M059J (cell line): Measurements from ENCODE around the gene FBXL3. TPM values are rescaled to one million over a fixed set of nuclear protein-coding genes. Genes with fewer than 3 reads are reported as not detected.
"Not testable (repeated sequence)": the region's sequence is repeated elsewhere in the genome, so short reads cannot be mapped to it uniquely, and the experiment has no call there.

Experiments
- DNase-seq: peaks from one replicate; pipeline ENCODE4 v3.0.0-alpha.2; 2012; ENCODE audit warnings: low read depth
- total RNA-seq: library from RNA; depleted of rRNA; stranded (reverse); fragments of >200 nt; shearing (Covaris generic); gene quantifications from 2 replicates; pipeline ENCODE4 v1.2.3, GENCODE V29; 2014

The FBXL3 gene
- total RNA-seq, 1 experiment from 2014 or later: 27.3 TPM

DNA sequence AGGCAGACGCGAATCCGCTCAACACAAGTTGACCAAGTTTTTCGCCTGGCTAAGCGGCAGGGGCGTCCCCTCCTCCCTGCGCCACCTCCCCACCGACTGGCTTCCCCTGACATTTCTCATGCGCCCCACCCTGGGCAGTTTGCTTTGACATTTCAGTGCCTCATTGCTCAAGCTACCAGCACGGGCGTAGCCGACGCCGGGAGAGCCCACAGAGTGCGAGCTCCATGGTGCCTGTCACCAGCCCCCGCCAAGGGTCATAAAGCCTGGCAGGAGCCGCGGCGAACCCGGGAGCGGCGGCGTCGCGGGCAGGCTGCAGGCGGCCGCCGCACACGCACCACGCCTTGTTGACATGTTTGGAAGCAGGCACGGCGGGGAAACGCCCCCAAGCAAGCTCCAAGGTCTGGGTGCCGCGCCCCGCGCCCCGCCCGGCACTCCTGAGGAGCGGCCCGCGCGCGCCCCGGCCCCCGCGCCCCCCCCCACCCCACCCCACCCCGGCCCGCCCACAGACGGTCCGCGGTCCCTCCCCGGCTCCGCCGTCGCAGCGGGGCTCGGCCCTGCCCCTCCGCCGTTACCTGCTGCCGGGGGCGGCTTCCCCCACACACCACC is 601 bp downstream of the FBXL3 start:
- DNase-seq: peak; percentile 58

DNA sequence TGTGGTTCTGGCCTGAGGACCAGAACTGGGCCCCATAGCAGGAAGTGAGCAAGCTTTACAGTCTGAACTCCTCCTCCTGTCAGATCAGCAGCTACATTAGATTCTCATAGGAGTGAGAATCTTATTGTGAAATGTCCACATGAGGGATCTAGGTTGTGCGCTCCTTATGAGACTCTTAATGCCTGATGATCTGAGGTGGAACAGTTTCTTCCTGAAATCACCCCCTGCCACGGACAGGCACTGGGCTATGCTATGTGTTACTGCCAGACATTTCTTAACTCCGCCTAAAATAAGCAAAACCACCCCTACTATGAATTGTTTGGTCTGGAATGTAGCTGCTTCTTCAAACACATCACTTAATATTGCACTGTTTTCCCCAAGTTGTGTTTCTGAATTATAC is 4.6 kb downstream of the FBXL3 start:
- DNase-seq: no peak

DNA sequence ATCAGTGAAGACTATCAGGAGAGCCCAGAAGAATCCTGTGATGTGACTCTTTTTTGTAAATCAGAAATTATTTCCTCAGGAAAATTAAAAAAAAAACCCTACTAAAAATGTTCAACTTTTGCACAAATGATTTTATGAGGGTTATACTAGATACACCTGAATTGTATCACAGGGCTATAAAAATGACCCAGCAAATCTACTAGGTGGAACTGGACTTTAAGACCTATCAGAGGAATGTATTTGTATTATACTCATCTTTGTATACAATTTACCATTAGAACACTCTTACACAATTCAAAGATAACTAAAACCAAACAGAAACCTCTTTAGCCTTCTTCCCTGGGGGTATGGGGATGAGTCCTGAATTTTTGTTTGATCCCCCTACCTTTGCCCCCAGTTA is 7.2 kb downstream of the FBXL3 start:
- DNase-seq: no peak

DNA sequence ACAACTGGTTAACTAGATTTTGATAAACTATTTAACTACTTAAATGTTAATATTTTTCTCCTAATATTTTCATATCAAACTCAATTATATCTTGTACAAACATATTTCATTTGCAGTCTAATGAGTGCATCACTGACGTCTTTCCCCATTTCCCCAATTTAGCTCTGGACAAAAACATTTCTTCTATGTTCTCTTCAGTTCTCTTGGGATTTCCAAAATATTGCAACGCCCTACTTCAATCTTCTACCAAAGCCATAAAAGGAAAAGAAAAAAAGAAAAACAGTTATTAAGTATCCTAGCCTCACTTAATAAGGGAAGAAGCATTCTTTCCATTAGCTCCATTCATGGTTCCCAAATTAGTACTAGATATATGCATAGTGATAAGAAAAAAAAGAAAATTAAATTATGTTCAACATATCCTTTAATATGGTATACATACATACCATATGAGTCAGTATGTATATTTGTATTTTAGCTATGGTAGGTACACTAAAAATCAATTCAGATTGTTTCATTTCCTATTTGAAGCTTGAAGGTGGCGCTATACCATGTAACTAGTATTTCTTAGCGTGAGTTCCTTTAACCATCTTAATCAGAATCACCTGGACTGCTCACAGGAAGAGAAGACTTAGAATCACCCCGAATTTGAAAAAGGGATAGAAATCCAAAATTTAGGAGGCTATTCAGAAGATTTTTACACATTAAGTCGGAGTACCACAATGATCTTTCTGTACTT is 9.9 kb downstream of the FBXL3 start:
- no peak for DNase-seq

DNA sequence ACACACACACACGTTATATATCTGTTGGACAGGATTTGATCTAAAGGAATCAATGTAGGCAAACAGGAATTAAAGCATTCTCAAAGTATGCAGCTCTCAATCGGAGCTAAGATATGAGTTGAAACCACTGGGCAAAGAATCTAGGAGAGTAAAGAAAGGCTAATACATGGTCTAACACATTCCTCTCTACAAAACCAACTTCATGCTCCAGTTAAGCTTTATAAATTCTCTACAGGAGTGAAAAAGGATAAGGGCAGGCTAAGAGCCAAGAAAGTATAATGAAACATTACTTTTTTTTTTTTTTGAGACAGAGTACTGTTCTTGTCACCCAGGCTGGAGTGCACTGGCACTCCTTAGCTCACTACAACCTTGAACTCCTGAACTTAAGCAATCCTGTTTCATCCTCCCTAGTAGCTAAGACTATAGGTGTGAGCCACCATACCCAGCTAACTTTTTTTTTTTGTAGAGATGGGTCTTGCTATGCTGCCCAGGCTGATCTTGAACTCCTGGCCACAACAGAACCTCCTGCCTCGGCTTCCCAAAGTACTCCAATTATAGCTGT is 10.6 kb downstream of the FBXL3 start:
- DNase-seq: no peak

DNA sequence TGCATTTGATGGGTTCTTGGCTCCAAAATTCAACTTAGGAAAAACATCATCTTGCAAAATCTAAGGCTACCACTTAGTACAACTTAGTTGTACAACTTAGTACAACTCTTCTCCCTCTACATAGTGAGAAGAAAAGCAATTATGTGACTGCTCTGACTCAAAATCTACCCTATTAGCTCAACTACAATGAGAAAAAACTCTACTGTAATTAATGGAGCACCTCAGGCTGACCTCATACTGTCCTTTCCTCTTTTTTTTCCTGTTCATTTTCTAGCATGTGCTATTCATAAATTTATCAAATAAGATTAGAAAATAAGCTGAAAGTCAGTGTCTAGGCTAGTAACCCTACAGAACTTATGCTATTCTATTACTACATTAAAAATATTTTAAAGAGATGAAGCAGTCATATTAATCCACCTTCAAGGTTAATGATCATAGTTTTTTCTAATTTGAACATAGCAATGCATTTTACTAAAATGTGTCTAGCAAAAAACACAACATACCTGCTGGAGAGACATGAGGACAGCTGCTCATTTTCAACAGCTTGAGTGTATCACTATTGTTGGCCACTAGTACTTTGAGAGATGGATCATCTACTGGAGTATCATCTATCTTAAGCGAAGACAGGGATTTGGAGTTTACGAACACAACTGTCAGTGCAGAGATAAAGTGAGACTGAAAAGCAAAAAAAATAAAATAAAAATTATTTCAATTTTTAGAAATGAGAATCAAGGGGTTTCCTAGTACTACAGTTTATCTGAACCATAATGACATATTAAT is 11.9 kb downstream of the FBXL3 start:
- no peak for DNase-seq

DNA sequence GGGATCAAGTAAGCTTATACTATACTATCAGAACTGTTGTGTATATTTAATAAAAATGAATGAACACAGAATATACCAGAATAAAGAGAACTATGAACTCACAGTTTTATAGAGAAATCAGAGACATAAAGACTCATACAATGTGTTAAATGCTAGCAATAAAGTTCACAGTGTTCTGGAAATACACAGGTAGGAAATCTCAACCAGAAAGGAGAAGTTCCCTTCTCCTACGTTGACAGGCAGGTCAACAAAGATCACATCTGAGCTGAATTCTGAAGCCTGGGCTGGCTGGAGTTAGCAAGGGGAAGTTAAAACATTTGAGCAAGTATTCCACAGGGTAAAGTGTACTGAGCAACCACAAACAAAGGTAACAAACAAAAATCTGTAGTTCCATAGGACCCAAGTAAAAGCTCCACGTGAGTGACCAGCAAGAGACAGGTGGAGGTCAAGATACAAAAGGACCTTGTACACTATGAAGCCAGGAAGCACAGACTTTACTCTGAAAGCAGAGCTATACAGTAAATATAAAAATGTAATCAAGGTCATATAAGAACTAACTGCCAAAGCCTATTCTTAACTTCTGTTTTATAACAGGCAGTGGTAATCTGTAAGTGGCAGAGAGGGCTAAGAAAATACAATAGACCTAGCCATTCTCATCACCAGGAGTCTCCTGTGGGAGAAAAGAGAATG is 13.0 kb downstream of the FBXL3 start:
- no peak for DNase-seq

DNA sequence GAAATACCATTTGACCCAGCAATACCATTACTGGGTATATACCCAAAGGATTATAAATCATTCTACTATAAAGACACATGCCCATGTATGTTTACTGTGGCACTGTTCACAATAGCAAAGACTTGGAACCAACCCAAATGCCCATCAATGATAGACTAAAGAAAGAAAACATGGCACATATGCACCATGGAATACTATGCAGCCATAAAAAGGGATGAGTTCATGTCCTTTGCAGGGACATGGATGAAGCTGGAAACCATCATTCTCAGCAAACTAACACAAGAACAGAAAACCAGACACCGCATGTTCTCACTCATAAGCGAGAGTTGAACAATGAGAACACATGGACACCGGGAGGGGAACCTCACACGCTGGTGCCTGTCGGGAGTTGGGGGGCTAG is 17.2 kb downstream of the FBXL3 start:
- not testable (repeated sequence) for DNase-seq

DNA sequence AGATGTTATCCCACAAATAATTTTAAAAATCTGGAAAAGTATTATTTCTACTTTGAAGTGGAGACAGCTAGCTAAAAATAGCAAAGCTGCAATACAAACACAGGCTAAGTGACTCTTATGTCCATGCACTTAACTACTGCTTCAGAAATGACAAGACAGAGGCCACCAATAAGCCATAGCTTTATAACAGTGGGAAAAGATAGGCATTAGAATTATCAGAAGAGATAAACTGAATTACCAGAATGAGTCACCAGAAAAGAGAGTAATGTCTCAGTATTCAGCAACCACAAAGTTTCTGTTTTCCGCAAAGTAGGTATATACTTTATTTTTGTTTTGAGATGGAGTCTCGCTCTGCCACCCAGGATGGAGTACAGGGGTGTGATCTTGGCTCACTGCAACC is 17.9 kb downstream of the FBXL3 start:
- DNase-seq: no peak

DNA sequence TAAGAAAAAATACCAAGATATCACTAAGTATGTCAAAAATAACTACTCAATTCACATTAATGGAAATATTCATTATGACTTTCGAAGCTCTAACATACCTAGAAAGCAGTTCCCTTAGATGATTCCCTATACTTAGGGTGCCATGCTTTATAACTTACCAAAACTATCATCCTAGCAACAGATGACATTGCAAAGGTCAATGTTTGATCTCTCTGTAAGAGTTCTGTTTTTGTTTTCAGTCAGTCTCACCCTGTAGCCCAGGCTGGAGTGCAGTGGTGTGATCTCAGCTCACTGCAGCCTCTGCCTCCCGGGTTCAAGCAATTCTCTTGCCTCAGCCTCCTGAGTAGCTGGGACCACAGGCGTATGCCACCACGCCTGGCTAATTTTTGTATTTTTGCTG is 18.6 kb downstream of the FBXL3 start:
- not testable (repeated sequence) for DNase-seq

DNA sequence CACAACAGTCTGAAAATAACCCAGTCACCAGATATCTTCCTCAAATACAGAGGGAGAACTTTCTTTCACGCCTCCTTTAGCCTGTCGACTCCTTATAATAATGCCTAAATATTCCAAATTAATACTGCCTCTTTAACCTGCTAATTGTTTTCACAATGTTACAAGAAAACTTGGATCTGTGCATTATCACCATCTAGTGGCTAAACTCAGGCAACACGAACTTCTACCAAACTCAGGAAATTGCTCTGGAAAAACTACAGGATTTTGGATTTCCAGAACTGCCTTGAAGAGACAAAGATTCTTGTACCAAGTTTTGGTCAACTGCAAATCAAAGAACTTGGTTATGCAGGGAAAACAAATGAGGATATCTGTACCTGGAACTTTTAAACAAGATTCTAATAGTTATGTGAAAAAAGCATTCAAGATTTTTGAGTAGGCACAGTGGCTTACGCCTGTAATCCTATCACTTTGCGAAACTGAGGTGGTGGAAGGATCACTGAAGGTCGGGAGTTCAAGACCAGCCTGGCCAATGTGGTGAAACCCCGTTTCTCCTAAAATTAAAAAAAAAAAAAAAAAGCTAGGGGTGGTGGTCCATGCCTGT is 24.3 kb downstream of the FBXL3 start:
- DNase-seq: peak; percentile 32

DNA sequence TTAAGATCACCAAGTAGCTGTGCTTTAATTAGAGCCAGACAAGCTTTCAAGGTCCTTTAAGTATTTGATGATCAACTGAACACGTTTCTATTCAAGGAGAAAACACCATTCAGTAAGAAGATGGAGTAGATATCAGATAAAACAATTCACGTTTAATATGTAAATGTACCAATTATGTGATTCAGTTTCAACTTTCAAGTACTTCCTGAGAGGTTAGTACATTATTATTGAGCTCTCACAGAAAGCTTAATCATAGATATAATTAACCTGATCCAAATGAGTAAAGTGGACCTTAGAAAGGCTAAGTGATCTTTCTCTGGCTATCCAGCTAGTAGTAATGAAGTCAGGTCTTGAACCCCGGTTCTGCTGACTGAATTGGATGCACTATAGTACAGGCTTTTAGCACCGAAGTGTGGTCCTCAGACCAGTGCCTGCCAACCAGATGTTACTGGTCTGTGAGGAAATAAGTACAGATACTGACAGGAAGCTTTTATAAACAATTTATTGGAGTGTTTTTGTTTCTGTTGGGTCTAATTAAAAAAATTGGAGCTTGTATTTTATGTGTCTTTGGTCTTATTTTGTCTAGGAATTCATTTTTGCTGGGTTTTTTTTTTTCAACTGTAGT is 24.9 kb downstream of the FBXL3 start:
- no peak for DNase-seq

DNA sequence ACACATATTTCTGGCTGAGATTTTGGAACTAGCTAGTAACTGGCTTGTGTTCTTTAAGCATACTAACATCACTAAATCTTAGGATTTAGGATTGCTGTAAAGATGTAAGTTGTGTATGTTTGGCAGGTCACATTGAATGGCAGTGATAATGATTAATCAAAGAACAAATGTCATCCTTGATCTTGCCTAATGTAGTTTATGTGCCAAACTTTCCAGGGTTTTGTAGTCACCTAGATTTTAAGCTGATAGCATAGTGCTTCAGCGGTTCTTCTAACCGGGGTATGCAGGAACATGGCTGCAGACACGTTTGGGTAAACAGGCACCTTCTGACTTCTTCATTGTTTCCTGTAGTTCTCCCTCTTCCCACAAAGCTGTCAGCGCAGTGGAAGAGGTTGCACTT is 25.4 kb downstream of the FBXL3 start:
- DNase-seq: no peak

DNA sequence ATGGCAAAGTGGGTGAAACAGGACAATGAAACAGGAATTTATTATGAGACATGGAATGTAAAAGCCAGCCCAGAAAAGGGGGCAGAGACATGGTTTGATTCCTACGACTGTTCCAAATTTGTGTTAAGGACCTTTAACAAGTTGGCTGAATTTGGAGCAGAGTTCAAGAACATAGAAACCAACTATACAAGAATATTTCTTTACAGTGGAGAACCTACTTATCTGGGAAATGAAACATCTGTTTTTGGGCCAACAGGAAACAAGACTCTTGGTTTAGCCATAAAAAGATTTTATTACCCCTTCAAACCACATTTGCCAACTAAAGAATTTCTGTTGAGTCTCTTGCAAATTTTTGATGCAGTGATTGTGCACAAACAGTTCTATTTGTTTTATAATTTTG is 26.5 kb downstream of the FBXL3 start:
- DNase-seq: peak; percentile 36

DNA sequence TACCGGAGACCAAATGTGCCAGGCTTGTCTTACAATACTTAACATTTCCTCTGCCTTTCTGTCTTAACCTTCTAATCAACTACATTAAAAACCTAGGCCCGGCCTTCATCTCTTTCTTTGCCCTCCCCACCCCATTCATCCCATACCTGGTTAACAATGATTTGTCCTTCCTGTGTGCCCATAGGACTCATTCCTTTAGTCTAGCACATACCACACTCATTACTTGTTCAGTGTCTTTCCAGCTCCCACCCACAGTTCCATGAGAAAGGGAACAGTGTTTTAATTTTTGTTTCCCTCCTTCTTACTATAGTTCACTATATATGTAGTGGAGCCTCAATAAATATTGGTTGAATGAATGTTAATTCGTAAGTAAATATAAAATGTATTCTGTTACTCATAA is 32.7 kb downstream of the FBXL3 start:
- DNase-seq: no peak

DNA sequence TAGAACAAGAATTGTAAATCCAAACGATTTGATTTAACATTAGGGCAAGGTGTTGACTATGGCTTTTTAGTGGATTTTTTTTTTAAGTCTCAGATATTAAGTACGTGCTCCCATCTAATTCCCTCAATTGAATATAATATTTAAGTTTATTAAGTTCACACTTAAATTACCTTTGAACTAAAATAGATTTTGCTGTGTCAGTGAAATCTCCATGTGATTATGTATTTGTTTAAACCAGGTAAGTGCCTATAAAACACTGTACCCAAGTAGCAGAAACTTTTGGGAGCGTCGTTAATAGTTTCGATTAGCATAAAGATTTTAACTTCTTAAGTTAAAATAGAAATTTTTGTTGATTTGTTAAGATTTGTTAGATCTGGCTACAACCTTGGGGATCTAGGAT is 33.5 kb downstream of the FBXL3 start:
- DNase-seq: no peak

DNA sequence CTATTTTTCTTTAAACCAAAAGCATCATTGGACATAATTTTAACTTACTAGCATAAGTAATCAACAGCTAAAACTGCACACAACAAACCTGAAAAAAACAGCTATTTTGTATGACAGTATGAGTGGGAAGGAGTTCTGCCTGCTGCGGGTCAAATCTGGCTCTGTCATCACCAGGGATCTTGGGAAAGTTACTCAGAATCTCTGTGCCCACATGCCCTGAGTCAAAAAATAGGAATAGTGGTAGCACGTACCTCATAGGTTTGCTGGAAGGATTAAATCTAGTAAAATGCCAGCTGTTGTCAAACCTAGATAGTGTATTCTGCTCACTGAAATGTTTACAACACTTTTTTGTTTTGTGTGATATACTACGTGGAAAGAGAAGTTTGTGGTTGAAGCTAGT is 33.9 kb downstream of the FBXL3 start:
- peak; percentile 11 for DNase-seq

DNA sequence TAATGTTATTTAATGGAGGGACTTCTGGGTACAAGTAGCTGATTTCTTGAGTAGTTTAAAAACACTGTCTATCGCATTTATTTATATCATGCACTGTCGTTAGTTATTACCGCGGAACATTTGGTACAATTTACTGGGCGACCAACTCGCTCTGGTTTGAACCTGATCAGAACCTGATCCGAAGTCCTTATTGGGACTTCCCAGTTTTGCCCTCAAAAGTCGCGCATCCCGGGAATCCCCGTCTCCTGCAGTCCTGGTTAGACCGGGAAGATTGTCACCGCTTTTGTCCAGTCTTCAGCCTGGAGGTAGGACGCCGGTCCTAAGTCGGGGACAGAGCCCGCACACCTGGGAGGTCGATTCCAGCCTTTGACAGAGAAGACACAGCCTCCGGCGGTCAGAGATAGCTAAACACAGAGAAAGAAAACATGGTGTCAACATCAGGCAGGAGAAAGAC is 34.4 kb downstream of the FBXL3 start:
- DNase-seq: peak; percentile 28

DNA sequence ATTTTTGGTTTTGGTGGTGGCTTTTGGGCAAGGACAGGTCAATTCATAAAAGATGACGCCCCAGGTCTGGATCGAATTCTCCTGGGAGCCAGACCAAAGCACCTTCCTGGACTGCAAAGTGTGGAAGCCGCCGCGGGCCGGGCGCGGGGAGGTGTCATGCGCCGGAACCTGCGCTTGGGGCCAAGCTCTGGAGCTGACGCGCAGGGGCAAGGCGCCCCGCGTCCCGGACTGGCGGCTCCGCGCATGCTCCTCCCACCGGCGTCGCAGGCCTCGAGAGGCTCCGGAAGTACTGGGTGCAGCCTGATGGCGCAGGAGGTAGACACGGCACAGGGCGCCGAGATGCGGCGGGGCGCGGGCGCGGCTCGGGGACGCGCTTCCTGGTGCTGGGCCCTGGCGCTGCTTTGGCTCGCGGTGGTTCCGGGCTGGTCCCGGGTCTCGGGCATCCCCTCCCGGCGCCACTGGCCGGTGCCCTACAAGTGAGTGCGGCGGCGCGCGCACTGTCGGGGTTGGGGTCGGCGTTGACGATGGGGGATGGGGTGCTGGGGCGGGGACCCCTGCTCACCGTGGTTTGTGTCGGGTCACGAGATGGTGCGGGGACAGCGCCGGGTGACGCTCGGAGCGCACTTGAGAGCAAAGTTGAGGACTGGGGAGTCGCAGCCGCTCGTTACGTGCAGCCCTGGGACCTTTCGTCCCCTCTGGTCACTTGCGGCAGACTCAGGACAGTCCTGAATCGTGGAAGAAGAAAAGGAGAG is 35.0 kb downstream of the FBXL3 start, which contains the start of gene CLN5:
TSS of gene CLN5 (plus strand) at position 286 of the 752 bp plus-strand sequence. CDS start at position 304, 18 bp downstream.
- peak; percentile 89 for DNase-seq

DNA sequence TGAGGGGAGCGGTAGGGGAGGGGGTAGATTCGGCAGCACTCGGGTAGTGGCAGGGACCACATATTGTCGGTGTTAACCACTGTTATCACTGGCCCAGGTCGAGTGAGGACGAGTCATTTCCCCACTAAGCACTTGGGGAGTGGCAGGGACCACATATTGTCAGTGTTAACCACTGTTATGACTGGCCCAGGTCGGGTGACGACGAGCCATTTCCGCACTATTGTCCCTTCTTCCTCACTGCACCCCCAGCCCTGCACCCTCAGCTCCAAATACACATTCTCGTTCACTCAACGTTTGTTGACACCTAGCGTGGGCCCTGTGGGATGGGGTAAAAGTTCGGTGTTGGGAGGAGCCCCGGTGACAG is 35.5 kb downstream of the FBXL3 start:
- peak; percentile 6 for DNase-seq
